NT2/D1 (cell line): ENCODE data around the gene OR51A7.

Experiments
- YY1 ChIP-seq: IDR thresholded peaks from 2 replicates; pipeline ENCODE4 v1.6.1; 2011; ENCODE audit not compliant: insufficient read length, insufficient read depth
- ZNF274 ChIP-seq: IDR thresholded peaks from 2 replicates; pipeline ENCODE4 v1.6.1; 2011; ENCODE audit warnings: mild to moderate bottlenecking, low read depth, low read length

- no peak for TF ChIP-seq YY1
- TF ChIP-seq ZNF274, result no peak
Observed at GRCh38 chr11:4862447-4863236, 40.9 kb upstream of the OR51A7 start.
